H9 (cell line): ENCODE data around the gene ZNF674. TPM values are rescaled to one million over a fixed set of nuclear protein-coding genes. Genes with fewer than 3 reads are reported as not detected.

Experiments used
- DNase-seq: peaks from one replicate; pipeline ENCODE4 v3.0.0-alpha.2; 2017
- H2AFZ ChIP-seq: one replicate; pipeline ENCODE4 v1.6.1; 2013; ENCODE audit warnings: mild to moderate bottlenecking, low read length, control low read depth, moderate library complexity
- H2AK5ac ChIP-seq: 2 replicates; pipeline ENCODE4 v1.6.1; 2013; ENCODE audit warnings: low read length, control low read depth, mixed read lengths; ENCODE audit not compliant: insufficient read length
- H2BK120ac ChIP-seq: one replicate; pipeline ENCODE4 v1.6.1; 2013; ENCODE audit warnings: low read depth, mild to moderate bottlenecking, low read length, control low read depth, inconsistent platforms; ENCODE audit not compliant: poor library complexity, severe bottlenecking
- H2BK12ac ChIP-seq: 2 replicates; pipeline ENCODE4 v1.6.1; 2013; ENCODE audit warnings: low read length, control low read depth, mixed read lengths, low read depth; ENCODE audit not compliant: insufficient read length
- H2BK15ac ChIP-seq: 2 replicates; pipeline ENCODE4 v1.6.1; 2013; ENCODE audit warnings: low read depth, low read length, control low read depth
- H2BK20ac ChIP-seq: one replicate; pipeline ENCODE4 v1.6.1; 2013; ENCODE audit warnings: low read depth, mild to moderate bottlenecking, low read length, control low read depth, inconsistent platforms; ENCODE audit not compliant: poor library complexity, severe bottlenecking
- H2BK5ac ChIP-seq: 2 replicates; pipeline ENCODE4 v1.6.1; 2013; ENCODE audit warnings: low read length, control low read depth, mixed read lengths; ENCODE audit not compliant: insufficient read length
- H3K14ac ChIP-seq: 2 replicates; pipeline ENCODE4 v1.6.1; 2013; ENCODE audit warnings: low read length, control low read depth; ENCODE audit not compliant: insufficient read depth
- H3K18ac ChIP-seq: 2 replicates; pipeline ENCODE4 v1.6.1; 2013; ENCODE audit warnings: low read depth, mild to moderate bottlenecking, mixed read lengths, low read length, control low read depth; ENCODE audit not compliant: insufficient read length
- H3K23ac ChIP-seq: 2 replicates; pipeline ENCODE4 v1.6.1; 2013; ENCODE audit warnings: low read length, control low read depth, mixed read lengths, low read depth; ENCODE audit not compliant: insufficient read length
- H3K23me2 ChIP-seq: 2 replicates; pipeline ENCODE4 v1.6.1; 2013; ENCODE audit warnings: low read depth, mild to moderate bottlenecking, mixed read lengths, low read length, control low read depth; ENCODE audit not compliant: insufficient read length, poor library complexity, severe bottlenecking
- H3K27ac ChIP-seq: 2 replicates; pipeline ENCODE4 v1.5.1; 2013; ENCODE audit warnings: low read length, control low read depth, mixed read lengths, low read depth; ENCODE audit not compliant: insufficient read length
- H3K27me3 ChIP-seq: 2 replicates; pipeline ENCODE4 v1.6.1; 2013; ENCODE audit warnings: low read length, control low read depth, inconsistent platforms; ENCODE audit not compliant: insufficient read depth
- H3K4ac ChIP-seq: 2 replicates; pipeline ENCODE4 v1.6.1; 2013; ENCODE audit warnings: low read depth, mild to moderate bottlenecking, control low read depth, inconsistent platforms, low read length, moderate library complexity
- H3K4me1 ChIP-seq: 2 replicates; pipeline ENCODE4 v1.6.1; 2013; ENCODE audit warnings: low read length, control low read depth, inconsistent platforms; ENCODE audit not compliant: insufficient read depth
- H3K4me2 ChIP-seq: 2 replicates; pipeline ENCODE4 v1.6.1; 2013; ENCODE audit warnings: low read length, control low read depth, mixed read lengths; ENCODE audit not compliant: insufficient read length, insufficient read depth
- H3K56ac ChIP-seq: 2 replicates; pipeline ENCODE4 v1.6.1; 2013; ENCODE audit warnings: low read depth, mild to moderate bottlenecking, mixed read lengths, low read length, control low read depth; ENCODE audit not compliant: insufficient read length
- H3K79me1 ChIP-seq: 2 replicates; pipeline ENCODE4 v1.6.1; 2013; ENCODE audit warnings: low read depth, mild to moderate bottlenecking, moderate library complexity, low read length, control low read depth, inconsistent platforms; ENCODE audit not compliant: insufficient read depth, poor library complexity, severe bottlenecking
- H3K79me2 ChIP-seq: 2 replicates; pipeline ENCODE4 v1.6.1; 2013; ENCODE audit warnings: low read length, control low read depth, inconsistent platforms; ENCODE audit not compliant: insufficient read depth
- H3K9ac ChIP-seq: 2 replicates; pipeline ENCODE4 v1.6.1; 2013; ENCODE audit warnings: low read length, control low read depth, mixed read lengths; ENCODE audit not compliant: insufficient read length; ENCODE audit errors: extremely low read depth
- H3K9me3 ChIP-seq: one replicate; pipeline ENCODE4 v1.6.1; 2013; ENCODE audit warnings: low read depth, low read length, inconsistent platforms; ENCODE audit not compliant: control insufficient read depth
- H3T11ph ChIP-seq: one replicate; pipeline ENCODE4 v1.6.1; 2013; ENCODE audit warnings: mild to moderate bottlenecking, low read length, control low read depth, inconsistent platforms
- H4K20me1 ChIP-seq: one replicate; pipeline ENCODE4 v1.6.1; 2013; ENCODE audit not compliant: control insufficient read depth, insufficient read length, insufficient read depth
- H4K5ac ChIP-seq: 2 replicates; pipeline ENCODE4 v1.6.1; 2013; ENCODE audit warnings: low read depth, mild to moderate bottlenecking, mixed read lengths, low read length, control low read depth; ENCODE audit not compliant: insufficient read length
- H4K8ac ChIP-seq: replicated peaks from 2 replicates; pipeline ENCODE4 v1.6.1; 2013; ENCODE audit warnings: low read length, control low read depth, mixed read lengths, low read depth; ENCODE audit not compliant: insufficient read length
- H4K91ac ChIP-seq: 2 replicates; pipeline ENCODE4 v1.6.1; 2013; ENCODE audit warnings: low read depth, mild to moderate bottlenecking, moderate library complexity, mixed read lengths, low read length, control low read depth; ENCODE audit not compliant: insufficient read length
- H3K27ac Mint-ChIP-seq, 3 experiments: 2 replicates in 2 of 3; 3 replicates in 1 of 3; pipeline ENCODE4 v1.8.0; 2020 to 2021; ENCODE audit warnings: mixed read lengths in 3 of 3, mild to moderate bottlenecking in 1 of 3, moderate library complexity in 1 of 3
- H3K27me3 Mint-ChIP-seq: 2 replicates; pipeline ENCODE4 v1.8.0; 2021; ENCODE audit warnings: low read depth, mild to moderate bottlenecking, moderate library complexity, mixed read lengths
- H3K36me3 Mint-ChIP-seq, 3 experiments: 2 replicates in 2 of 3; 3 replicates in 1 of 3; pipeline ENCODE4 v1.8.0; 2020 to 2021; ENCODE audit warnings: low read depth in 3 of 3, mixed read lengths in 3 of 3; ENCODE audit not compliant: insufficient read depth in 1 of 3
- H3K4me1 Mint-ChIP-seq, 2 experiments: 2 replicates each; pipeline ENCODE4 v1.8.0; 2020; ENCODE audit warnings: mixed read lengths in 2 of 2
- H3K4me3 Mint-ChIP-seq, 2 experiments: 2 replicates in 1 of 2; 3 replicates in 1 of 2; pipeline ENCODE4 v1.8.0; 2020 to 2021; ENCODE audit warnings: mild to moderate bottlenecking in 2 of 2, mixed read lengths in 2 of 2, moderate library complexity in 1 of 2
- H3K9me3 Mint-ChIP-seq, 2 experiments: 2 replicates in 1 of 2; 3 replicates in 1 of 2; pipeline ENCODE4 v1.8.0; 2020; ENCODE audit warnings: mild to moderate bottlenecking in 2 of 2, mixed read lengths in 2 of 2, moderate library complexity in 1 of 2
- WGBS: extraction: QIAGEN DNeasy Blood & Tissue Kit; methylation state at CpG from one replicate; pipeline ENCODE4 v1.1.7; 2013; ENCODE audit warnings: missing lambda C conversion rate, low lambda C conversion rate, mixed read lengths; ENCODE audit not compliant: insufficient read length; ENCODE audit errors: extremely low coverage; 5-methylcytosine and 5-hydroxymethylcytosine counted together
- total RNA-seq: library from RNA; stranded (reverse); gene quantifications from 2 replicates; pipeline ENCODE4 v1.2.1, GENCODE V29; 2021
- TF ChIP-seq, protein P1 (sequence below): fragments of 200-600 bp; sonication (generic); conservative IDR thresholded peaks from 3 replicates; pipeline ENCODE4 v1.8.0; 2021; ENCODE audit warnings: antibody characterized with exemption, mild to moderate bottlenecking

ZNF674 gene
- total RNA-seq, 1 experiment from 2014 or later, result 10.1 TPM

- no peak overlapping the region for H4K8ac ChIP-seq
- TF ChIP-seq, protein P1, sequence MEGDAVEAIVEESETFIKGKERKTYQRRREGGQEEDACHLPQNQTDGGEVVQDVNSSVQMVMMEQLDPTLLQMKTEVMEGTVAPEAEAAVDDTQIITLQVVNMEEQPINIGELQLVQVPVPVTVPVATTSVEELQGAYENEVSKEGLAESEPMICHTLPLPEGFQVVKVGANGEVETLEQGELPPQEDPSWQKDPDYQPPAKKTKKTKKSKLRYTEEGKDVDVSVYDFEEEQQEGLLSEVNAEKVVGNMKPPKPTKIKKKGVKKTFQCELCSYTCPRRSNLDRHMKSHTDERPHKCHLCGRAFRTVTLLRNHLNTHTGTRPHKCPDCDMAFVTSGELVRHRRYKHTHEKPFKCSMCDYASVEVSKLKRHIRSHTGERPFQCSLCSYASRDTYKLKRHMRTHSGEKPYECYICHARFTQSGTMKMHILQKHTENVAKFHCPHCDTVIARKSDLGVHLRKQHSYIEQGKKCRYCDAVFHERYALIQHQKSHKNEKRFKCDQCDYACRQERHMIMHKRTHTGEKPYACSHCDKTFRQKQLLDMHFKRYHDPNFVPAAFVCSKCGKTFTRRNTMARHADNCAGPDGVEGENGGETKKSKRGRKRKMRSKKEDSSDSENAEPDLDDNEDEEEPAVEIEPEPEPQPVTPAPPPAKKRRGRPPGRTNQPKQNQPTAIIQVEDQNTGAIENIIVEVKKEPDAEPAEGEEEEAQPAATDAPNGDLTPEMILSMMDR, result no peak
- H4K20me1 ChIP-seq, result no peaks in the 10 kb centered on the region
- peaks cover 5% of the 10 kb centered on the region for H3K9me3 ChIP-seq
- no peak overlapping the region for H2BK20ac ChIP-seq
- no peak overlapping the region for H3K4me3 Mint-ChIP-seq
- H3K56ac ChIP-seq, result no peak overlapping the region
- H3K4me1 ChIP-seq, result no peaks in the 10 kb centered on the region
- no peak for DNase-seq
- no peak overlapping the region for H3K18ac ChIP-seq
- no peak overlapping the region for H3K14ac ChIP-seq
- H3K27me3 ChIP-seq, result no peaks in the 10 kb centered on the region
- H2BK120ac ChIP-seq, result no peak overlapping the region
- H3K9me3 Mint-ChIP-seq, result peaks cover 66 to 67% of the 10 kb centered on the region in 2 experiments
- no peaks in the 10 kb centered on the region for H3K27me3 Mint-ChIP-seq
- H3K9ac ChIP-seq, result no peak overlapping the region
- H3K23me2 ChIP-seq, result no peaks in the 10 kb centered on the region
- H2BK5ac ChIP-seq, result no peak overlapping the region
- H3K27ac ChIP-seq, result no peak overlapping the region
- H2AFZ ChIP-seq, result no peak overlapping the region
- no peak overlapping the region for H3K23ac ChIP-seq
- no peak overlapping the region; a peak in 1 of 7 replicates for H3K27ac Mint-ChIP-seq
- H3K4me1 Mint-ChIP-seq, result peaks cover 12 to 18% of the 10 kb centered on the region in 2 experiments
- H3K36me3 Mint-ChIP-seq, result peaks cover 26 to 36% (median 33%) of the 10 kb centered on the region in 3 experiments
- H2AK5ac ChIP-seq, result no peak overlapping the region
- H3K79me2 ChIP-seq, result no peaks in the 10 kb centered on the region
- no peak overlapping the region for H4K91ac ChIP-seq
- H4K5ac ChIP-seq, result no peak overlapping the region
- H3K4ac ChIP-seq, result no peak overlapping the region
- H3K4me2 ChIP-seq, result no peak overlapping the region
- no CpG with 5 or more reads among the region's 5 CpGs for WGBS
- no peak overlapping the region for H3T11ph ChIP-seq
- no peak overlapping the region for H2BK12ac ChIP-seq
- H3K79me1 ChIP-seq, result no peaks in the 10 kb centered on the region
- H2BK15ac ChIP-seq, result no peak overlapping the region
Measured at GRCh38 chrX:46553935-46554334, 8.7 kb upstream of the ZNF674 start.
